HEK293 (cell line): ENCODE measurements around the gene LRRC8C.

Experiments
- CTCF ChIA-PET: fragments of 350-600 bp; formaldehyde crosslinking; extraction: SDS; loops from one replicate; lab custom pipeline; 2021; ENCODE audit warnings: antibody characterized with exemption; lab: Yijun Ruan, JAX
- POLR2A ChIA-PET: fragments of 300-600 bp; formaldehyde crosslinking; extraction: SDS; loops from one replicate; lab custom pipeline; 2020; ENCODE audit warnings: antibody characterized with exemption, inconsistent platforms; lab: Yijun Ruan, JAX
- H3K27ac ChIP-seq: fragments of 200-500 bp; sonication (Bioruptor generic); 2 replicates; pipeline ENCODE4 v1.5.1; 2014; ENCODE audit warnings: low read depth, low read length, control low read depth, inconsistent platforms; ENCODE audit errors: extremely low read depth
- H3K36me3 ChIP-seq, 2 experiments: fragments of 200-500 bp in 1 of 2; sonication (Bioruptor generic) in 1 of 2; 1 replicate in 1 of 2; 2 replicates in 1 of 2; pipeline ENCODE4 v1.5.1; 2014 to 2017; ENCODE audit warnings: inconsistent platforms in 2 of 2, low read length in 2 of 2; ENCODE audit not compliant: control insufficient read depth in 2 of 2, insufficient read depth in 1 of 2
- H3K4me1 ChIP-seq: fragments of 200-500 bp; sonication (Bioruptor generic); 2 replicates; pipeline ENCODE4 v1.5.1; 2014; ENCODE audit warnings: mild to moderate bottlenecking, low read length, inconsistent platforms; ENCODE audit not compliant: control insufficient read depth, insufficient read depth
- H3K4me3 ChIP-seq: 2 replicates; pipeline ENCODE4 v1.5.1; 2011; ENCODE audit warnings: low read depth, mild to moderate bottlenecking, control low read depth, low read length, moderate library complexity
- H3K9me3 ChIP-seq: fragments of 200-500 bp; sonication (Bioruptor generic); 2 replicates; pipeline ENCODE4 v1.5.1; 2014; ENCODE audit warnings: low read depth, low read length, inconsistent platforms; ENCODE audit not compliant: control insufficient read depth, insufficient read depth
- BCL11B ChIP-seq: fragments of 450-650 bp; formaldehyde crosslinking; IDR thresholded peaks from 2 replicates; pipeline ENCODE4 v1.5.1; 2016; ENCODE audit warnings: low read depth, missing biosample characterization, missing genetic modification characterization
- BCL6B ChIP-seq: fragments of 450-650 bp; formaldehyde crosslinking; IDR thresholded peaks from 2 replicates; pipeline ENCODE4 v1.5.1; 2017; ENCODE audit warnings: missing biosample characterization, missing genetic modification characterization
- ELK4 ChIP-seq: IDR thresholded peaks from 2 replicates; pipeline ENCODE4 v1.6.1; 2011; ENCODE audit warnings: mild to moderate bottlenecking, low read depth, low read length, borderline replicate concordance
- KLF7 ChIP-seq: fragments of 450-650 bp; formaldehyde crosslinking; IDR thresholded peaks from 2 replicates; pipeline ENCODE4 v1.5.1; 2016; ENCODE audit warnings: missing biosample characterization, missing genetic modification characterization, borderline replicate concordance
- PRDM6 ChIP-seq: fragments of 450-650 bp; formaldehyde crosslinking; IDR thresholded peaks from 2 replicates; pipeline ENCODE4 v1.5.1; 2017; ENCODE audit warnings: missing biosample characterization, missing genetic modification characterization
- YY1 ChIP-seq: fragments of 450-650 bp; formaldehyde crosslinking; IDR thresholded peaks from 2 replicates; pipeline ENCODE4 v1.5.1; 2018; ENCODE audit warnings: missing biosample characterization, missing genetic modification characterization
- ZBTB11 ChIP-seq: fragments of 450-650 bp; formaldehyde crosslinking; conservative IDR thresholded peaks from 2 replicates; pipeline ENCODE4 v1.5.1; 2016; ENCODE audit warnings: low read depth, missing biosample characterization, missing genetic modification characterization
- ZFP3 ChIP-seq: fragments of 450-650 bp; formaldehyde crosslinking; IDR thresholded peaks from 2 replicates; pipeline ENCODE4 v1.5.1; 2016; ENCODE audit warnings: low read depth, missing biosample characterization, missing genetic modification characterization
- ZFP37 ChIP-seq: fragments of 450-650 bp; formaldehyde crosslinking; IDR thresholded peaks from 2 replicates; pipeline ENCODE4 v1.5.1; 2016; ENCODE audit warnings: missing biosample characterization, missing genetic modification characterization
- ZFP41 ChIP-seq: fragments of 450-650 bp; formaldehyde crosslinking; IDR thresholded peaks from 2 replicates; pipeline ENCODE4 v1.5.1; 2016; ENCODE audit warnings: missing biosample characterization, missing genetic modification characterization, borderline replicate concordance
- ZNF274 ChIP-seq, 2 experiments: fragments of 200-500 bp in 1 of 2; fragments of 450-650 bp in 1 of 2; sonication (Bioruptor generic) in 1 of 2; formaldehyde crosslinking in 1 of 2; IDR thresholded peaks; 2 replicates each; pipeline versions ENCODE4 v1.5.1 to v1.6.1; 2014 to 2016; ENCODE audit warnings: borderline replicate concordance in 1 of 2, inconsistent platforms in 1 of 2, low read length in 1 of 2, missing biosample characterization in 1 of 2, missing genetic modification characterization in 1 of 2
- ZNF37A ChIP-seq: fragments of 450-650 bp; IDR thresholded peaks from 2 replicates; pipeline ENCODE4 v1.5.1; 2018; ENCODE audit warnings: missing biosample characterization, missing genetic modification characterization
- ZNF404 ChIP-seq: fragments of 450-650 bp; formaldehyde crosslinking; IDR thresholded peaks from 2 replicates; pipeline ENCODE4 v1.5.1; 2017; ENCODE audit warnings: missing biosample characterization, missing genetic modification characterization
- ZNF416 ChIP-seq: fragments of 450-650 bp; formaldehyde crosslinking; IDR thresholded peaks from 2 replicates; pipeline ENCODE4 v1.5.1; 2016; ENCODE audit warnings: missing biosample characterization, missing genetic modification characterization
- ZNF449 ChIP-seq: fragments of 450-650 bp; formaldehyde crosslinking; IDR thresholded peaks from 2 replicates; pipeline ENCODE4 v1.5.1; 2017; ENCODE audit warnings: missing biosample characterization, mild to moderate bottlenecking, missing genetic modification characterization, moderate library complexity
- ZNF596 ChIP-seq: fragments of 450-650 bp; IDR thresholded peaks from 2 replicates; pipeline ENCODE4 v1.5.0; 2018; ENCODE audit warnings: missing biosample characterization, mild to moderate bottlenecking, missing genetic modification characterization, moderate library complexity
- ZNF621 ChIP-seq: fragments of 450-650 bp; formaldehyde crosslinking; IDR thresholded peaks from 2 replicates; pipeline ENCODE4 v1.5.1; 2017; ENCODE audit warnings: missing biosample characterization, missing genetic modification characterization
- ZNF624 ChIP-seq: fragments of 450-650 bp; formaldehyde crosslinking; IDR thresholded peaks from 2 replicates; pipeline ENCODE4 v1.5.1; 2017; ENCODE audit warnings: missing biosample characterization, missing genetic modification characterization
- ZNF776 ChIP-seq: fragments of 450-650 bp; formaldehyde crosslinking; IDR thresholded peaks from 2 replicates; pipeline ENCODE4 v1.5.0; 2017; ENCODE audit warnings: missing biosample characterization, missing genetic modification characterization, borderline replicate concordance

Gene LRRC8C

GRCh38 chr1:89596698-89597097 lies 36.2 kb upstream of the LRRC8C start:
- CTCF ChIA-PET = interaction anchor here (0.6 to 2.1 kb wide), 8 partner anchors 8 to 167 kb away, joined by 3 to 11 read pairs (median 4); no protein-coding TSS in a partner anchor

More at GRCh38 chr1:89596698-89597097, 36.2 kb upstream of the LRRC8C start:
- no peak for TF ChIP-seq ZNF621 (tag by site-specific recombination)
- no peak for TF ChIP-seq ZFP3 (tag by site-specific recombination)
- no peak for TF ChIP-seq PRDM6
- no peak for TF ChIP-seq ZNF37A
- TF ChIP-seq BCL6B (tag by site-specific recombination) = no peak
- no peak for TF ChIP-seq ZNF596 (tag by site-specific recombination)
- no peak for TF ChIP-seq ELK4
- no peak for TF ChIP-seq ZNF274 (IDR thresholded peaks at IDR 0.05; ENCODE audit: low read length)
- no peak for TF ChIP-seq ZNF274 (tag by site-specific recombination; IDR thresholded peaks at IDR 0.05; ENCODE audit: borderline replicate concordance)
- TF ChIP-seq ZNF776 (tag by site-specific recombination) = no peak
- TF ChIP-seq KLF7 (tag by site-specific recombination) = no peak
- no peak for TF ChIP-seq ZFP41 (tag by site-specific recombination)
- no peak for TF ChIP-seq ZBTB11
- no peak for TF ChIP-seq ZNF624 (tag by site-specific recombination)
- TF ChIP-seq ZNF416 (tag by site-specific recombination) = no peak
- TF ChIP-seq ZNF449 (tag by site-specific recombination) = no peak
- TF ChIP-seq ZNF404 (tag by site-specific recombination) = no peak
- no peak for TF ChIP-seq ZFP37
- no peak for TF ChIP-seq BCL11B
- TF ChIP-seq YY1 (tag by site-specific recombination) = no peak
- TF ChIP-seq, all 188 proteins: peak for 0
- POLR2A ChIA-PET = no interaction called here
- Histone ChIP-seq H3K27ac (no peak overlapping the region), H3K4me3 (no peak overlapping the region), H3K9me3 (no peaks in the 10 kb centered on the region), H3K4me1 (no peaks in the 10 kb centered on the region), H3K36me3 (no peaks in the 10 kb centered on the region)
